ENCODE data around the gene ZNF689.

ZNF689 gene

GRCh38 chr16:30651124-30652004, 41.2 kb upstream of the ZNF689 start:
- Histone ChIP-seq H3K9me2 (replicated peaks; ENCODE audit: control insufficient read depth, low read length) (no peaks in the 10 kb centered on the region), H3K79me2 (ENCODE audit: control insufficient read depth, low read length) (peaks cover 17% of the 10 kb centered on the region), H3F3A (ENCODE audit: control insufficient read depth, insufficient read depth) (no peaks in the 10 kb centered on the region), H3K27me3 (ENCODE audit: control insufficient read depth, low read length) (no peaks in the 10 kb centered on the region), H3K4me2 (ENCODE audit: low read length) (peak overlapping the region; percentile 61), H3K4me1 (ENCODE audit: control insufficient read depth, low read length) (peaks cover 25% of the 10 kb centered on the region), H3K27ac (ENCODE audit: low read depth, low read length) (peak overlapping the region; percentile 76), H3K4me3 (ENCODE audit: low read length) (peak overlapping the region; percentile 73), H3K36me3 (ENCODE audit: control insufficient read depth, low read length) (peaks cover 43% of the 10 kb centered on the region), H4K20me1 (ENCODE audit: control insufficient read depth, insufficient read depth, low read depth, low read length) (no peaks in the 10 kb centered on the region), H3K9me3 (ENCODE audit: control insufficient read depth, insufficient read depth, low read length) (no peaks in the 10 kb centered on the region)
- no peak for TF ChIP-seq EZH2phosphoT487 (IDR thresholded peaks at IDR 0.05; ENCODE audit: borderline replicate concordance, low read length)
- TF ChIP-seq CTCF (IDR thresholded peaks at IDR 0.05; ENCODE audit: low read depth, low read length, poor library complexity, severe bottlenecking): peak; percentile 83

GRCh38 chr16:30650369-30651123, 40.4 kb upstream of the ZNF689 start, which contains the start of gene PRR14:
PRR14 (plus strand) TSS chr16:30650960; CDS start chr16:30651646, 686 bp downstream.
- H3K9me2 ChIP-seq (replicated peaks; ENCODE audit: control insufficient read depth, low read length): no peaks in the 10 kb centered on the region
- no peaks in the 10 kb centered on the region for H3K9me3 ChIP-seq (ENCODE audit: control insufficient read depth, insufficient read depth, low read length)
- peaks cover 17% of the 10 kb centered on the region for H3K79me2 ChIP-seq (ENCODE audit: control insufficient read depth, low read length)
- H4K20me1 ChIP-seq (ENCODE audit: control insufficient read depth, insufficient read depth, low read depth, low read length): no peaks in the 10 kb centered on the region
- H3K36me3 ChIP-seq (ENCODE audit: control insufficient read depth, low read length): peaks cover 34% of the 10 kb centered on the region
- H3K27me3 ChIP-seq (ENCODE audit: control insufficient read depth, low read length): no peaks in the 10 kb centered on the region
- H3K4me3 ChIP-seq (ENCODE audit: low read length): peak within 1 kb of the TSS; percentile 73
- TF ChIP-seq EZH2phosphoT487 (IDR thresholded peaks at IDR 0.05; ENCODE audit: borderline replicate concordance, low read length): no peak
- TF ChIP-seq CTCF (IDR thresholded peaks at IDR 0.05; ENCODE audit: low read depth, low read length, poor library complexity, severe bottlenecking): no peak
- peaks cover 25% of the 10 kb centered on the region for H3K4me1 ChIP-seq (ENCODE audit: control insufficient read depth, low read length)
- peak within 1 kb of the TSS; percentile 76 for H3K27ac ChIP-seq (ENCODE audit: low read depth, low read length)
- H3K4me2 ChIP-seq (ENCODE audit: low read length): peak within 1 kb of the TSS; percentile 61
- no peaks in the 10 kb centered on the region for H3F3A ChIP-seq (ENCODE audit: control insufficient read depth, insufficient read depth)

GRCh38 chr16:30649725-30650368, 39.7 kb upstream of the ZNF689 start:
- peak overlapping the region; percentile 61 for H3K4me2 ChIP-seq (ENCODE audit: low read length)
- peaks cover 27% of the 10 kb centered on the region for H3K36me3 ChIP-seq (ENCODE audit: control insufficient read depth, low read length)
- H3F3A ChIP-seq (ENCODE audit: control insufficient read depth, insufficient read depth): no peaks in the 10 kb centered on the region
- peaks cover 17% of the 10 kb centered on the region for H3K79me2 ChIP-seq (ENCODE audit: control insufficient read depth, low read length)
- no peaks in the 10 kb centered on the region for H4K20me1 ChIP-seq (ENCODE audit: control insufficient read depth, insufficient read depth, low read depth, low read length)
- peaks cover 25% of the 10 kb centered on the region for H3K4me1 ChIP-seq (ENCODE audit: control insufficient read depth, low read length)
- peak overlapping the region; percentile 73 for H3K4me3 ChIP-seq (ENCODE audit: low read length)
- no peak overlapping the region for H3K27ac ChIP-seq (ENCODE audit: low read depth, low read length)
- no peaks in the 10 kb centered on the region for H3K9me2 ChIP-seq (replicated peaks; ENCODE audit: control insufficient read depth, low read length)
- no peaks in the 10 kb centered on the region for H3K27me3 ChIP-seq (ENCODE audit: control insufficient read depth, low read length)
- H3K9me3 ChIP-seq (ENCODE audit: control insufficient read depth, insufficient read depth, low read length): no peaks in the 10 kb centered on the region
- TF ChIP-seq CTCF (IDR thresholded peaks at IDR 0.05; ENCODE audit: low read depth, low read length, poor library complexity, severe bottlenecking) (no peak), EZH2phosphoT487 (IDR thresholded peaks at IDR 0.05; ENCODE audit: borderline replicate concordance, low read length) (no peak)

Data from DOHH2 (cell line).